Renal cortical epithelial cell (primary cell): ENCODE data around the gene TEKT5. TPM values are rescaled to one million over a fixed set of nuclear protein-coding genes. Genes with fewer than 3 reads are reported as not detected.
A peak's percentile ranks its signal among the peaks of the same experiment; 100 is the strongest.
"Not testable (repeated sequence)": the region's sequence is repeated elsewhere in the genome, so short reads cannot be mapped to it uniquely, and the experiment has no call there.

Source experiments
- DNase-seq: peaks from one replicate; pipeline ENCODE4 v3.0.0-alpha.2; 2011; ENCODE audit warnings: low read depth
- total RNA-seq: library from RNA; depleted of rRNA; stranded (reverse); fragments of >200 nt; gene quantifications from 2 replicates; pipeline ENCODE4 v1.2.3, GENCODE V29; 2014

Gene TEKT5
- total RNA-seq, 1 donor from 2014 or later, result 0.25 TPM

DNA sequence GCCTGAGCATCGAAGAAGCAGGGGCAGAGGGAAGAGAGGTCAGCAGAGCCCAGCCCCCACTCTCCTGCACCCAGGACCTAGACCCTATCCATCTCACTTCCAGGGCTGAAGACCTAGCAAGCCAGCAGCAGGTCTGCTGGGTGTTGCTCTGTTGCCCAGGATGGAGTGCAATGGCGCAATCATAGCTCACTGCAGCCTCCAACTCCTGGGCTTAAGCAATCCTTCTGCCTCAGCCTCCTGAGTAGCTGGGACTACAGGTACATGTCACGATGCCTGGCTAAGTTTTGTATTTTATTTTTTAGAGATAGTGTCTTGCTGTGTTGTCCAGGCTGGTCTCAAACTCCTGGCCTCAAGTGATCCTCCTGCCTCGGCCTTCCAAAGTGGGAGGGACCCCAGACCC is 61.3 kb downstream of the TEKT5 start:
- not testable (repeated sequence) for DNase-seq

DNA sequence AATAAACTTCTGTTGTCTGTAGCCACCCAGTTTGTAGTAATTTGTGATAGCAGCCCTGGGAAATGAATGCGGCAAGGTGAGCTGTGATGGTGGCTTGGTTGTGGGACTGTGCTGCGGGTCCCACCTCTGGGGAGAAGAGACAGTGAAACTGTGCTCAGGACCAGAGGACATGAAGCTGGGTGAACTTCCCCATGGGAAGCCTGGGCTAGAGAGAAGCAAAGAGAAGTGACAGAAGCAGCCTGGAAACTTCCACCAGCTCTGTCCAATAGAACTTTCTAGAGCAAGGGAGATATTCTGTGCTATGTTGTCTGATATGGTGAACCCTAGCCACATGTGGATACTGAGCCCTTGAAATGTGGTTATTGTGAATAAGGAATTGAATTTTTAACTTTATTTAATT is 62.8 kb downstream of the TEKT5 start:
- DNase-seq, result no peak

DNA sequence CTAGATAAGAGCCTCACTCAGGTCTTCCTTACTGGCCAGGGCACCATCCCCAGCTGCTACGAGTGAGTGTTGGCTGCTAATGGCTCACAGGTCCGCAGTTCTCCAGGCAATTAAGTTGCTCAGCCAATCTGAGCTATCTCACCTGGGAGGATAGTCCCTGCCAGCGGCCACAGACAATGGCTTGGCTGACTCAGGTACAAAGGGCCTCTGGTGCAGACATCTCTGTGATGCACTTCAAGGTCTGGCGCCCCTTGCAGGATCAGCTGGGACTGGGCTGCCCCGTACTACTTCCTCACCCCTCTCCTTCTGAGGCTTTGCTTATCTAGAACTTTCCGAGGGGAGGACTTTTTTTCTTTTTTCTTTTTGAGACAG is 65.2 kb downstream of the TEKT5 start:
- DNase-seq, result no peak

DNA sequence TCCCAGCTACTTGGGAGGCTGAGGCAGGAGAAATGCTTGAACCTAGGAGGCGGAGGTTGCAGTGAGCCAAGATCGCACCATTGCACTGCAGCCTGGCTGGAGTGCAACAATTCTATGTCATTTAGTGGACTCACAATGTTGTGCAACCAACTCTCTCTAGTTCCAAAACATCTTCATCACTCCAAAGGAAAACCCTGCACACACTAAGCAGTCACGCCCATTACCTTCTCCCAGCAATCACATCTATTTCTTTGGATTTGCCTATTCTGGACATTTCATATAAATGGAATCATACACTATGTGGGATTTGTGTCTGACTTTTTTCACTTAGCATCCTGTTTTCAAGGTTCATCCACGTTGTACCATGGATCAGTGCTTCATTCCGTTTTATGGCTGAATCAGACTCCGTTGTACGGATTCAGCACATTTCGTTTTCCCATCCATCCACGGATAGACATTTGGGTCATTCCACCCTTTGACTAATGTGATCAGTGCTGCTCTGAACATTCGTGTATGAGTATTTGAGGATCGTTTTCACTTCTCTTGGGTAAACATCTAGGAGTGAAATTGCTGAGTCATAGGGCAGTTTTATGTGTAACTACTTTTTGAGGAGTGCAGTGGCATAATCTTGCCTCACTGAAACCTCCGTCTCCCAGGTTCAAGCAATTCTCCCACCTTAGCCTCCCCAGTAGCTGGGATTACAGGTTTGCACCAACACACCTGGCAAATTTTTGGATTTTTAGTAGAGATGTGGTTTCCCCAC is 69.0 kb downstream of the TEKT5 start:
- DNase-seq, result peak; percentile 68

GRCh38 chr16:10624527-10624926 is 70.2 kb downstream of the TEKT5 start:
- DNase-seq, result no peak

DNA sequence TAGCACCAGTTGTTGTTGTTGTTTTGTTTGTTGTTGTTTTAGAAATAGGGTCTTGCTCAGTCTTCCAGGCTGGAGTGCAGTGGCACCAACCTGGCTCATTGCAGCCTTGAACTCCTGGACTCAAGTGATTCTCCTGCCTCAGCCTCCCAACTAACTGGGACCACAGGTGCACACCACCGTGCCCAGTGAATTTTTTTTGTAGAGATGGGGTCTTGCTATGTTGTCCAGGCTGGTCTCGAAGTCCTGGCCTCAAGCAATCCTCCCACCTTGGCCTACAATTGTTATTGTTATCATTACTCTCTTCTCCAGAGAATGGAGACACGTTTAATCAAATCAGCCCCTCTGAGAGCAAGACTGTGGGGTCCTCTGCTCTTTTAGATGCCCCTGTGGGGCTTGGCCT is 71.7 kb downstream of the TEKT5 start:
- no peak for DNase-seq

GRCh38 chr16:10622036-10622921 is 72.5 kb downstream of the TEKT5 start:
- no peak for DNase-seq

DNA sequence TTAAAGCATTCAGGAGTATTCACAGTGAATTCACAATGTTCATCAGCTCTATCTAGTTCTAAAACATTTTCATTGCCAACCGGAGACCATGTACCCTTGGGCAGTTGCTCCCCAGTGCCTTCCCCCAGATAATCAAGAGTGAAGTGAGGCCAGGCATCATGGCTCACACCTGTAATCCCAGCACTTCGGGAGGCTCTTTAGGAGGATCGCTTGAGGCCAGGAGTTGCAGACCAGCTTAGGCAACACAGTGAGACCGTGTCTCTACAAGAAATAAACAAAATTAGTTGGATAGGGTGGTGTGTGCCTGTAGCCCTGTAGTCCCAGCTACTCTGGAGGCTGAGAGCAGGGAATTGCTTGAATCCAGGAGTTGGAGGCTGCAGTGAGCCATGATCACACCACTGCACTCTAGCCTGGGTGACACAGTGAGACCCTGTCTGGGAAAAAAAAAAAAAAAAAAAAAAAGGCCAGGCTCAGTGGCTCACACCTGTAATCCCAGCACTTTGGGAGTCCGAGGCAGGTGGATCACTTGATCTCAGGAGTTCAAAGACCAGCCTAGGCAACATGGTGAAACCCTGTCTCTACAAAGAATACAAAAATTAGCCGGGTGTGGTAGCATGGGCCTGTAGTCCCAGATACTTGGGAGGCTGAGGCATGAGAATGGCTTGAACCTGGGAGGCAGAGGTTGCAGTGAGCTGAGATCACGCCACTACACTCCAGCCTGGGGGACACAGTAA is 73.3 kb downstream of the TEKT5 start:
- not testable (repeated sequence) for DNase-seq

GRCh38 chr16:10620120-10620519 is 74.6 kb downstream of the TEKT5 start:
- DNase-seq, result no peak

DNA sequence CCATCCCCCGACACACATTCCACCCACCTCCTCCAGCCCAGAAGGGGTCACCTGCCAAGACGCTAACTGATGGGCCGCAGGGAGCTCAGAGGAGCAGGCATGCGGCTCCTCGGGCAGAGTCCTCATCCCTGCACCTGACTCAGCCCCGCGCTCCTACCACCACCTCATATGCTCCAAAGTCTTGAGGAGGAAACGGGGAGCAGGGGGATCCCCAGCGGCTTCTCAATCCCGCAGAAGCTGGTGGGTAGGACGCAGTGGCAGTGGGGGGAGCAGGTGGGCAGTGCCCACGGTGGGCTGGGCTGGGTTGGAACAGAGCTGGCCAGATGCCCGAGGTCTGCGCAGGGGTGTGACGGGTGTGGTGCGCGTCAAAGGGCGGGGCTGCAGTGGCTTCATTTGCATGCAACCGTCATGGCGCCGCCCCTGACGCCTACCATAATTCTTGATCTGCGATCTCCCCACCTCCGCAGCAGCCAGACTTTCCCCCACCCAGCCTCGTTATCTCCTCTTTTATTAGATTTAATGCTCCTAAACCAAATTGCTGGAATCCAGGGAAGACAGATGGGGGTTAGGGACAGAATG is 75.4 kb downstream of the TEKT5 start:
- no peak for DNase-seq

- DNase-seq, result no peak
Measured at GRCh38 chr16:10618710-10619209, 76.0 kb downstream of the TEKT5 start.

DNA sequence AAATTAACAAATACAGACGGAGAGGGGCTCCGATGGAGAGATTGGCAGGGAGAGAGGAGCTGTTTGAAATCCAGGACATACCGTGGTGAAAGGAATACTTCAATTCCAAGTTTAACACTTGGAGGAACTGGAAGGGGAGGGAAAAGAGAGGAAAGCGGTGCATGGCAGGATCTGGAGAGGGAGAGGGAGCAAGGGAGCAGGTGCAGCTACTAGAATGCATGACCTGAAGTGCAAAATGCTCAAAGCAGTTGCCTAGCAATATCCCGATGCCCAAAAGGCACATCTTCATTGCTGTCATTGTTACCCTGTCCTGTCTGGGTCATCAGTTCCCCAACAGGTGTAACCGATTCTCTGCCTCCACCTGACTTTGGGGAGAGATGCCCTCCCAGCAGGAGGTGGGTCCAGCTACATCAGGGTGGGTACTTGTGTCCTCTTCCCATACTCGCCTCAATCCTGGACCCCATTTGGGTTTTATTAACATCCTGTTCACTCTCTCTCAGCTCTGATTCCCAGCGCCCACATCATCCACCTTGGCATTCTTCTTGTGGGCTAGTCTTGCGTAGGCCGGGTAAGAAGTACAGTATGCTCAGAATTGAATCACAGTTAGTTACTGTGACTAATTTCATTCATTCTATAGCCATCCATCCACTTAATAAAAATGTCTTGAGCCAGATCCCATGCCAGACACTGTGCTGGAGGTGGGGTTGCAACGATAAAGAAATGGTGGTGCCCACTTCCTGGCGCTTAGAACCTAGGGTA is 76.9 kb downstream of the TEKT5 start:
- DNase-seq, result no peak

GRCh38 chr16:10616756-10617640 is 77.7 kb downstream of the TEKT5 start:
- DNase-seq, result no peak

GRCh38 chr16:10616419-10616755 is 78.3 kb downstream of the TEKT5 start:
- DNase-seq, result no peak

GRCh38 chr16:10614685-10615084 is 80.0 kb downstream of the TEKT5 start:
- DNase-seq, result no peak

DNA sequence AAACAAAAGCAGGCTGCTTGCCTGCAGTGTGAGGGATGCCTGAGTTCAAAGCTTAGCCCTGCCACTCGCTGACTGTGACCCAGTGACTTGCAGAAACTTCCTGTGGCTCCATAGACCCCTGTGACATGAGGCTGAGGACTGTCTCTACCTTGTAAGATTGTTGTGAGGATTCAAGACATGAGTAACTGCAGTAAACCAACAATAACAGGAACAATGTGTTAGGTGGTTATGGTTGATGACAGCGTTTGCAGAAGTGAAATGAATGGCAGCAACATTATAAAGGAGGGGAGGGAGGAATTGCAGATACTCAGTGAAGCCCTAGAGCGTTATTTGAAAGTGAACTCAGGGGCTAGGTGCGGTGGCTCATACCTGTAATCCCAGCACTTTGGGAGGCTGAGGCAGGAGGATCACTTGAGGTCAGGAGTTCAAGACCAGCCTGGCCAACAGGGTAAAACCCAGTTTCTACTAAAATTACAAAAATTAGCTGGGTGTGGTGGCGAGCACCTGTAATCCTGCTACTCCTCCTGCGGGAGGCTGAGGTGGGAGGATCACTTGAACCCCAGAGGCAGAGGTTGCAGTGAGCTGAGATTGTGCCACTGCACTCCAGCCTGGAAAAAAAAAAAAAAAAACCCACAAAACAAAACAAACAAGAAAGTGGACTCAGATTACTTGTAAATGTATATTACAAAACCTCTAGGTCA is 80.8 kb downstream of the TEKT5 start:
- no peak for DNase-seq

DNA sequence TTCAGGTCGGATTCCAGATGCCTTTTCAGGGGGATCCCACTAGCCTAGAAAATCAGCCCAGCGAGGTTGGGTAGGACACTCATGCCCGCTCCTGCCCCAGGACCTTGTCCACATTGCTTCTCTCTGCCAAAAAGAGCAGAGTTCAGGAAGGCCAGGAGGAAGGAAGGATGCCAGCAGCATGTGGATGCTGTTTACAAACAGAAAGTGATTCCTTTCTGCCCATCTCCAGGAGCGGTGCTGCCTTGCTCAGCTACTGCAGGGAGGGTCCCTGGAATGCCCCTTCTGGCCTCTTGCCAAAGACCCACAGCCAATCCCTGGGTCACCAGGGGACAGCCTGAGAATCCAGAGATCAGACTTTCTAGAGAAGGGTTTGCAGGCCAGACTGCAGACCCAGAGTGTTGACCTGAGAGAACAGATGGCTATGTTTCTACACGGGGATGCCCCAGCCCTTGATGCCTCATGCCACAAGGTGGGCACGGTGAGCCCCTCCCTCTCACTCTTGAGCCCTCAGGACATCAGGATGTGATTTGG is 82.0 kb downstream of the TEKT5 start:
- no peak for DNase-seq

DNA sequence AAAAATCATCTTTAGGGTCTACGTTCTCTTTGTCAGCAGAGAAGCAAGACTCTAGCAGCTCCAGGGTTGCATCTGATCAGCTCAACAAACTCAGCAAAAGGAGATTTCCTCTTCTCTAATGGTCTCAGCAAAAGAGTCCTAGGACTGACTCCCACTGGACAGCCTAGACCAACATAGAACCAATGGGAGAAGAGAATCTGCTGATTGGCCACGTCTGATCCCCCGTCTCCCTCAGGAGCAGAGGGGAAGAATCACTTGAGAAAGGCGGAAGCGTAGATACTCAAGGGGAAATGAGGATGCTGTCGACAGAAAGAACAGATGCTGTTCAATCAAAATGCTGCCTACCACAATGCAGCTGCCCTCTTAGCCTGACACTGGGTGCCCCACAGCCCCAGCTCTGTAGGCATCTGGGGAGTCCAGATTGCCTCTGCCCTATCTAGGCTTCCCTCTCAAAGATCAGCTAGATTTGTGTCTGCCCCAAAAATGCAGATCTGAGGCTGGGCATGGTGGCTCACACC is 82.8 kb downstream of the TEKT5 start:
- no peak for DNase-seq
